K562 (cell line): ENCODE data around the gene TXLNA. TPM values are rescaled to one million over a fixed set of nuclear protein-coding genes. Genes with fewer than 3 reads are reported as not detected.

Experiments used
- ATAC-seq: fragments of 200-7000 bp; cut with Tn5 transposase; 3 replicates; pipeline ENCODE4 v1.9.1; 2020; ENCODE audit warnings: moderate library complexity
- BruUV-seq: library from RNA; stranded (reverse); fragments of 400-500 nt; replicated peaks from 2 replicates; lab custom pipeline; 2021; lab: Mats Ljungman, UMichigan
- CTCF ChIA-PET: fragments of 300-600 bp; formaldehyde crosslinking; extraction: SDS; loops from one replicate; lab custom pipeline; 2021; ENCODE audit warnings: low intra/inter-chr PET ratio; lab: Yijun Ruan, JAX
- POLR2A ChIA-PET: fragments of 300-600, 350-650 bp; sonication (Branson Sonifier 250); formaldehyde crosslinking; extraction: SDS; loops from one replicate; lab custom pipeline; 2021; ENCODE audit warnings: antibody characterized with exemption, inconsistent platforms; lab: Yijun Ruan, JAX
- DNase-seq, 4 experiments: peaks; one replicate each; pipeline versions ENCODE4 v3.0.0 to v3.0.0-alpha.2; 2011 to 2018; ENCODE audit warnings: low spot score in 3 of 4, mixed read lengths in 3 of 4; ENCODE audit errors: extremely low read depth in 1 of 4
- FAIRE-seq: peaks from 2 replicates; lab custom pipeline; 2011; peaks lifted over from hg19 to GRCh38; lab: Jason Lieb, UNC
- H2AFZ ChIP-seq: 2 replicates; pipeline ENCODE4 v1.6.0; 2011; ENCODE audit warnings: low read depth, low read length, control low read depth, inconsistent platforms
- H3K27ac ChIP-seq: fragments of 200-600 bp; 3 replicates; pipeline ENCODE4 v1.8.0; 2011; ENCODE audit warnings: low read depth, mild to moderate bottlenecking, control low read depth, inconsistent platforms, low read length, moderate library complexity, mixed read lengths; ENCODE audit errors: extremely low read depth
- H3K27me3 ChIP-seq, 2 experiments: fragments of 300-600 bp in 1 of 2; 2 replicates in 1 of 2; 3 replicates in 1 of 2; pipeline versions ENCODE4 v1.6.0 to v1.8.0; 2011; ENCODE audit warnings: inconsistent platforms in 2 of 2, low read length in 2 of 2, mild to moderate bottlenecking in 1 of 2, mixed read lengths in 1 of 2, moderate library complexity in 1 of 2; ENCODE audit not compliant: control insufficient read depth in 2 of 2, insufficient read depth in 2 of 2
- H3K36me3 ChIP-seq: fragments of 300-600 bp; 3 replicates; pipeline ENCODE4 v1.8.0; 2011; ENCODE audit warnings: mild to moderate bottlenecking, low read length, inconsistent platforms; ENCODE audit not compliant: control insufficient read depth, insufficient read depth
- H3K4me1 ChIP-seq, 2 experiments: fragments of 200-600 bp in 1 of 2; replicated peaks in 1 of 2; 2 replicates in 1 of 2; 3 replicates in 1 of 2; pipeline versions ENCODE4 v1.5.1 to v1.8.0; 2011; ENCODE audit warnings: inconsistent platforms in 2 of 2, low read length in 2 of 2, mild to moderate bottlenecking in 1 of 2, mixed read lengths in 1 of 2, moderate library complexity in 1 of 2; ENCODE audit not compliant: control insufficient read depth in 2 of 2, insufficient read depth in 2 of 2
- H3K4me2 ChIP-seq: 2 replicates; pipeline ENCODE4 v1.6.1; 2011; ENCODE audit warnings: low read length, control low read depth, inconsistent platforms, mixed read lengths; ENCODE audit not compliant: insufficient read depth
- H3K4me3 ChIP-seq: fragments of 200-600 bp; sonication (generic), shearing (Covaris generic); 2 replicates; pipeline ENCODE4 v1.5.1; 2016; ENCODE audit warnings: control low read depth, inconsistent platforms
- H3K79me2 ChIP-seq: fragments of 200-600 bp; 3 replicates; pipeline ENCODE4 v1.8.0; 2011; ENCODE audit warnings: low read length, inconsistent platforms; ENCODE audit not compliant: control insufficient read depth, insufficient read depth
- H3K9ac ChIP-seq, 2 experiments: 2 replicates each; pipeline versions ENCODE4 v1.6.0 to v1.6.1; 2011; ENCODE audit warnings: low read depth in 2 of 2, low read length in 2 of 2, control low read depth in 1 of 2, inconsistent platforms in 1 of 2, mild to moderate bottlenecking in 1 of 2, mixed read lengths in 1 of 2; ENCODE audit not compliant: insufficient read depth in 1 of 2
- H3K9me1 ChIP-seq: one replicate; pipeline ENCODE4 v1.6.0; 2011; ENCODE audit warnings: inconsistent platforms, mild to moderate bottlenecking, low read length, moderate library complexity; ENCODE audit not compliant: control insufficient read depth, insufficient read depth
- H3K9me3 ChIP-seq: replicated peaks from 2 replicates; pipeline ENCODE4 v1.5.1; 2011; ENCODE audit warnings: low read depth, low read length, inconsistent platforms; ENCODE audit not compliant: control insufficient read depth, insufficient read depth
- H4K20me1 ChIP-seq: replicated peaks from 2 replicates; pipeline ENCODE4 v1.6.1; 2011; ENCODE audit warnings: low read length, inconsistent platforms, mixed read lengths; ENCODE audit not compliant: control insufficient read depth, insufficient read depth
- ESRRB ChIP-seq: fragments of 250-450 bp; sonication (Bioruptor Pico); IDR thresholded peaks from 2 replicates; pipeline ENCODE4 v1.5.0; 2020; ENCODE audit warnings: mild to moderate bottlenecking, moderate library complexity, borderline replicate concordance
- ID3 ChIP-seq, 2 experiments: fragments of 250-450 bp in 1 of 2; fragments of 450-650 bp in 1 of 2; sonication (Bioruptor Pico) in 1 of 2; IDR thresholded peaks; 2 replicates each; pipeline versions ENCODE4 v1.6.1 to v1.8.0; 2016 to 2021; ENCODE audit warnings: mild to moderate bottlenecking in 2 of 2, moderate library complexity in 2 of 2, missing compliant biosample characterization in 1 of 2, missing genetic modification characterization in 1 of 2
- KHSRP ChIP-seq: fragments of 450-650 bp; IDR thresholded peaks from 2 replicates; pipeline ENCODE4 v1.6.1; 2017
- KLF1 ChIP-seq: fragments of 450-650 bp; IDR thresholded peaks from 2 replicates; pipeline ENCODE4 v1.6.1; 2016; ENCODE audit warnings: missing genetic modification characterization, missing compliant biosample characterization
- MIER1 ChIP-seq: fragments of 450-650 bp; IDR thresholded peaks from 2 replicates; pipeline ENCODE4 v1.6.1; 2016; ENCODE audit warnings: antibody characterized with exemption, mild to moderate bottlenecking, low read depth
- MTF1 ChIP-seq: fragments of 250-450 bp; sonication (Bioruptor Pico); IDR thresholded peaks from 2 replicates; pipeline ENCODE4 v1.9.0; 2021; ENCODE audit warnings: moderate library complexity, mild to moderate bottlenecking, inconsistent platforms, borderline replicate concordance
- NR1H2 ChIP-seq: sonication (generic); formaldehyde crosslinking; IDR thresholded peaks from 2 replicates; pipeline ENCODE4 v1.4.0; 2020; ENCODE audit warnings: mild to moderate bottlenecking, missing genetic modification reagents
- PKNOX1 ChIP-seq: fragments of 450-650 bp; IDR thresholded peaks from 2 replicates; pipeline ENCODE4 v1.6.1; 2016
- RBBP5 ChIP-seq: fragments of 200-600 bp; sonication (generic); IDR thresholded peaks from 2 replicates; pipeline ENCODE4 v1.6.1; 2012; ENCODE audit warnings: borderline replicate concordance, mild to moderate bottlenecking, low read length, control low read depth, inconsistent platforms; ENCODE audit not compliant: insufficient read depth, poor library complexity, severe bottlenecking
- SMAD3 ChIP-seq: fragments of 450-650 bp; formaldehyde crosslinking; conservative IDR thresholded peaks from 2 replicates; pipeline ENCODE4 v1.4.0; 2020; ENCODE audit warnings: mild to moderate bottlenecking
- SMAD4 ChIP-seq: fragments of 250-450 bp; sonication (Bioruptor Pico); conservative IDR thresholded peaks from 2 replicates; pipeline ENCODE4 v1.8.0; 2021; ENCODE audit warnings: inconsistent platforms, mild to moderate bottlenecking, moderate library complexity
- ZBTB2 ChIP-seq: fragments of 450-650 bp; IDR thresholded peaks from 2 replicates; pipeline ENCODE4 v1.6.1; 2016; ENCODE audit warnings: antibody characterized with exemption
- ZMIZ1 ChIP-seq, 2 experiments: fragments of 150-350 bp in 1 of 2; IDR thresholded peaks; 2 replicates each; pipeline ENCODE4 v1.6.1; 2012 to 2016; ENCODE audit warnings: low read depth in 2 of 2, low read length in 2 of 2, mild to moderate bottlenecking in 1 of 2, moderate library complexity in 1 of 2
- ZNF282 ChIP-seq: sonication (generic); formaldehyde crosslinking; IDR thresholded peaks from 2 replicates; pipeline ENCODE4 v1.8.1; 2023; ENCODE audit warnings: missing genetic modification reagents
- WGBS: fragments of 100-300 bp; shearing (Covaris generic); methylation state at CpG from one replicate; pipeline ENCODE4 v1.1.6; 2016; ENCODE audit warnings: low coverage, mixed read lengths; ENCODE audit not compliant: insufficient coverage; ENCODE audit errors: missing lambda C conversion rate; 5-methylcytosine and 5-hydroxymethylcytosine counted together
- in situ Hi-C: fragments of 300-500 bp; cut with MboI; formaldehyde crosslinking; loops from 4 replicates; pipeline ENCODE4 v1.15.0; 2018; ENCODE audit warnings: inconsistent platforms, mixed read lengths
- intact Hi-C: fragments of 100-400 bp; cut with micrococcal nuclease; formaldehyde crosslinking; loops from 2 replicates; pipeline ENCODE4 v1.14.2; 2022
- polyA plus RNA-seq, 8 experiments: library from polyadenylated mRNA; depleted of rRNA in 4 of 8; stranded (reverse) in 5 of 8; unstranded in 3 of 8; fragments of >200 nt; fragmentation: Nextera tagmentation in 2 of 8; fragmentation: Illumina TruSeq in 1 of 8; extraction: Ambion mirVana in 2 of 8; extraction: Trizol in 1 of 8; gene quantifications; 2 replicates each; pipeline versions ENCODE4 v1.2.1 to v1.2.3, GENCODE V29; 2011 to 2014; ENCODE audit warnings: inconsistent platforms in 1 of 8, missing spikeins in 1 of 8
- total RNA-seq, 7 experiments: library from RNA; depleted of rRNA in 6 of 7; stranded (reverse); fragments of >200 nt in 6 of 7; fragmentation: Illumina TruSeq in 2 of 7; extraction: Trizol in 2 of 7; gene quantifications; 2 replicates each; pipeline versions ENCODE4 v1.2.1 to v1.2.3, GENCODE V29; 2011 to 2021; ENCODE audit warnings: low replicate concordance in 1 of 7

TXLNA gene
- total and polyA plus RNA-seq, 9 of the 15 experiments (the other 6 are each of a cell fraction or from before 2014, with no cell fraction given): 9.2 to 54.5 (median 39.3) TPM

GRCh38 chr1:32181065-32181464 lies 1.6 kb downstream of the TXLNA start:
- Histone ChIP-seq H3K79me2 (peaks cover 60% of the 10 kb centered on the region), H3K36me3 (peaks cover 49% of the 10 kb centered on the region), H4K20me1 (no peaks in the 10 kb centered on the region; the same call in 1 of the 2 replicates), H3K27ac (peak overlapping the region; percentile 89), H3K9ac (peak overlapping the region; percentile 83 to 97), H3K4me1 (peaks cover 25 to 30% of the 10 kb centered on the region in 2 experiments), H3K4me2 (peak overlapping the region; percentile 92), H3K4me3 (peak overlapping the region; percentile 77), H3K9me1 (peaks cover 4% of the 10 kb centered on the region), H3K27me3 (no peaks in the 10 kb centered on the region), H2AFZ (no peak overlapping the region), H3K9me3 (no peaks in the 10 kb centered on the region)
- CTCF ChIA-PET: no interaction called here
- 66% methylated on average over 9 of the region's 9 CpGs for WGBS
- in situ Hi-C loops: no loop called here
- intact Hi-C loops: loop anchor here (5.0 to 10.0 kb wide), 2 partner anchors 54 to 166 kb away; partner anchors contain the start of gene KHDRBS1
- POLR2A ChIA-PET: interaction anchor here (0.6 to 11.6 kb wide), 9 partner anchors 9 to 196 kb away, joined by 3 to 201 read pairs (median 3); partner anchors contain the start of genes CCDC28B and KPNA6
- FAIRE-seq (no peak), ATAC-seq (no peak), DNase-seq (no peak)
- BruUV-seq: TSS peak; percentile 64
- TF ChIP-seq RBBP5 (peak; percentile 3), ZBTB2 (no peak), ZMIZ1 (IDR thresholded peaks at IDR 0.05; ENCODE audit: low read depth in 2 of 2, low read length in 2 of 2) (no peak), ZNF282 (CRISPR knock-in tag) (no peak), KHSRP (no peak), MTF1 (CRISPR knock-in tag) (peak; percentile 4; the same call in 1 of the 2 replicates), ID3 (CRISPR knock-in tag; IDR thresholded peaks at IDR 0.05) (no peak), ID3 (tag; IDR thresholded peaks at IDR 0.05) (no peak), SMAD3 (CRISPR knock-in tag) (no peak), MIER1 (no peak), SMAD4 (CRISPR knock-in tag) (no peak), KLF1 (tag) (no peak), PKNOX1 (no peak), ESRRB (CRISPR knock-in tag) (no peak), NR1H2 (peak; percentile 65; the same call in 1 of the 2 replicates)
